Naive B cell (primary cell): Measurements from ENCODE around the gene ABHD6. TPM values are rescaled to one million over a fixed set of nuclear protein-coding genes. Genes with fewer than 3 reads are reported as not detected.

Experiments
- ATAC-seq, 2 donors: fragments of 150-1000 bp; cut with Tn5 transposase; 2 replicates each; pipeline ENCODE4 v1.10.0; 2021; ENCODE audit warnings: low read depth in 2 of 2, mild to moderate bottlenecking in 2 of 2, moderate library complexity in 2 of 2
- DNase-seq: peaks from one replicate; pipeline ENCODE4 v3.0.0; 2022
- H3K27ac Mint-ChIP-seq, 6 donors: one replicate each; pipeline ENCODE4 v1.8.0; 2020 to 2022; ENCODE audit warnings: mild to moderate bottlenecking in 6 of 6, mixed read lengths in 6 of 6, moderate library complexity in 5 of 6, inconsistent platforms in 2 of 6
- H3K27me3 Mint-ChIP-seq, 3 donors: one replicate each; pipeline ENCODE4 v1.8.0; 2021 to 2022; ENCODE audit warnings: mixed read lengths in 3 of 3, mild to moderate bottlenecking in 1 of 3
- H3K36me3 Mint-ChIP-seq, 2 donors: one replicate each; pipeline ENCODE4 v1.8.0; 2020 to 2022; ENCODE audit warnings: mixed read lengths in 2 of 2, inconsistent platforms in 1 of 2, mild to moderate bottlenecking in 1 of 2
- H3K4me1 Mint-ChIP-seq, 3 donors: one replicate each; pipeline ENCODE4 v1.8.0; 2020 to 2022; ENCODE audit warnings: mixed read lengths in 3 of 3, inconsistent platforms in 1 of 3, mild to moderate bottlenecking in 1 of 3, moderate library complexity in 1 of 3
- H3K4me3 Mint-ChIP-seq, 8 donors: one replicate each; pipeline ENCODE4 v1.8.0; 2020 to 2022; ENCODE audit warnings: mild to moderate bottlenecking in 8 of 8, mixed read lengths in 8 of 8, moderate library complexity in 8 of 8, inconsistent platforms in 2 of 8
- H3K9me3 Mint-ChIP-seq, 7 donors: one replicate each; pipeline ENCODE4 v1.8.0; 2020 to 2022; ENCODE audit warnings: mixed read lengths in 7 of 7, mild to moderate bottlenecking in 5 of 7, inconsistent platforms in 2 of 7, moderate library complexity in 1 of 7
- polyA plus RNA-seq, 6 donors: library from polyadenylated mRNA; unstranded; fragments of 300-500 nt; fragmentation: Illumina TruSeq; gene quantifications; one replicate each; pipeline ENCODE4 v1.2.3, GENCODE V29; 2021; ENCODE audit warnings: low read depth in 6 of 6

Gene ABHD6
- polyA plus RNA-seq, 6 donors from 2014 or later = 2.8 to 12.7 (median 10.2) TPM

- DNase-seq = peak; percentile 20
- Mint-ChIP-seq H3K4me3 (no peak overlapping the region), H3K4me1 (peaks cover 0 to 3% (median 0%) of the 10 kb centered on the region in 3 donors), H3K27me3 (peaks cover 0 to 25% (median 9%) of the 10 kb centered on the region in 3 donors), H3K9me3 (peaks cover 0 to 10% (median 8%) of the 10 kb centered on the region in 7 donors), H3K27ac (peak overlapping the region in 2 of 6 donors; percentile 21 to 53), H3K36me3 (peaks cover 0 to 12% of the 10 kb centered on the region in 2 donors)
- no peak for ATAC-seq
Measured at GRCh38 chr3:58299839-58300516, 62.4 kb downstream of the ABHD6 start.

- DNase-seq (peak; percentile 96), ATAC-seq (peak; percentile 86 to 89)
- Mint-ChIP-seq H3K4me1 (peaks cover 20 to 44% (median 33%) of the 10 kb centered on the region in 3 donors), H3K36me3 (peaks cover 7 to 21% of the 10 kb centered on the region in 2 donors), H3K27ac (peak within 1 kb of the TSS; percentile 99 to 100 (median 100)), H3K9me3 (peaks cover 2 to 10% (median 7%) of the 10 kb centered on the region in 7 donors), H3K27me3 (peaks cover 0 to 23% (median 7%) of the 10 kb centered on the region in 3 donors), H3K4me3 (peak within 1 kb of the TSS; percentile 92 to 99 (median 98))
Measured at GRCh38 chr3:58305882-58306711, 68.5 kb downstream of the ABHD6 start, which contains the start of the genes HTD2 and RPP14. Gene HTD2 (plus strand): TSS chr3:58306520. CDS start chr3:58317614, 11,094 bp downstream. Gene RPP14 (plus strand): TSS chr3:58306245. CDS start chr3:58310330, 4,085 bp downstream.

GRCh38 chr3:58307639-58308215, 70.1 kb downstream of the ABHD6 start:
- ATAC-seq = peak in 1 of 2 donors; percentile 6
- peak overlapping the region in 5 of 6 donors; percentile 99 to 100 (median 100) for H3K27ac Mint-ChIP-seq

GRCh38 chr3:58308728-58309127, 71.1 kb downstream of the ABHD6 start:
- Mint-ChIP-seq H3K9me3 (peaks cover 0 to 4% (median 0%) of the 10 kb centered on the region in 7 donors), H3K4me3 (peak overlapping the region in 3 of 8 donors; percentile 16 to 96 (median 35)), H3K36me3 (peaks cover 10 to 13% of the 10 kb centered on the region in 2 donors), H3K27me3 (peaks cover 0 to 4% (median 0%) of the 10 kb centered on the region in 3 donors), H3K4me1 (peaks cover 23 to 48% (median 33%) of the 10 kb centered on the region in 3 donors), H3K27ac (peak overlapping the region in 2 of 6 donors; percentile 8 to 84)
- DNase-seq (no peak), ATAC-seq (no peak)

More at GRCh38 chr3:58307639-58308215, 70.1 kb downstream of the ABHD6 start:
- peak; percentile 46 for DNase-seq
- H3K4me1 Mint-ChIP-seq = peaks cover 20 to 44% (median 33%) of the 10 kb centered on the region in 3 donors
- peaks cover 0 to 9% (median 0%) of the 10 kb centered on the region in 3 donors for H3K27me3 Mint-ChIP-seq
- peaks cover 10 to 13% of the 10 kb centered on the region in 2 donors for H3K36me3 Mint-ChIP-seq
- peaks cover 0 to 4% (median 0%) of the 10 kb centered on the region in 7 donors for H3K9me3 Mint-ChIP-seq
- peak overlapping the region; percentile 92 to 99 (median 98) for H3K4me3 Mint-ChIP-seq

GRCh38 chr3:58317811-58318210, 80.2 kb downstream of the ABHD6 start:
- peaks cover 13 to 18% (median 15%) of the 10 kb centered on the region in 3 donors for H3K4me1 Mint-ChIP-seq
- H3K36me3 Mint-ChIP-seq = peaks cover 5 to 8% of the 10 kb centered on the region in 2 donors
- no peak overlapping the region for H3K4me3 Mint-ChIP-seq
- H3K27ac Mint-ChIP-seq = no peak overlapping the region
- DNase-seq (no peak), ATAC-seq (no peak)
- H3K9me3 Mint-ChIP-seq = no peaks in the 10 kb centered on the region
- no peaks in the 10 kb centered on the region for H3K27me3 Mint-ChIP-seq

- H3K27ac Mint-ChIP-seq = peak overlapping the region in 1 of 6 donors; percentile 15
- no peak overlapping the region for H3K4me3 Mint-ChIP-seq
- H3K27me3 Mint-ChIP-seq = no peaks in the 10 kb centered on the region
- DNase-seq (no peak), ATAC-seq (no peak)
- H3K36me3 Mint-ChIP-seq = no peaks in the 10 kb centered on the region
- no peaks in the 10 kb centered on the region for H3K9me3 Mint-ChIP-seq
- peaks cover 18 to 43% (median 41%) of the 10 kb centered on the region in 3 donors for H3K4me1 Mint-ChIP-seq
Measured at GRCh38 chr3:58321791-58322190, 84.2 kb downstream of the ABHD6 start.

- Mint-ChIP-seq H3K27ac (peak overlapping the region in 1 of 6 donors; percentile 50), H3K9me3 (no peaks in the 10 kb centered on the region), H3K4me3 (no peak overlapping the region), H3K36me3 (no peaks in the 10 kb centered on the region), H3K27me3 (no peaks in the 10 kb centered on the region), H3K4me1 (peaks cover 22 to 43% (median 41%) of the 10 kb centered on the region in 3 donors)
- DNase-seq = no peak
- ATAC-seq = no peak
Measured at GRCh38 chr3:58322793-58323192, 85.2 kb downstream of the ABHD6 start.

- Mint-ChIP-seq H3K9me3 (no peaks in the 10 kb centered on the region), H3K36me3 (no peaks in the 10 kb centered on the region), H3K27ac (peak overlapping the region in 4 of 6 donors; percentile 47 to 71 (median 60)), H3K4me1 (peaks cover 22 to 43% (median 41%) of the 10 kb centered on the region in 3 donors), H3K27me3 (no peaks in the 10 kb centered on the region), H3K4me3 (no peak overlapping the region)
- DNase-seq (no peak), ATAC-seq (no peak)
Measured at GRCh38 chr3:58323529-58324390, 86.2 kb downstream of the ABHD6 start.

- H3K27me3 Mint-ChIP-seq = no peaks in the 10 kb centered on the region
- H3K4me3 Mint-ChIP-seq = peak overlapping the region in 1 of 8 donors; percentile 29
- no peaks in the 10 kb centered on the region for H3K36me3 Mint-ChIP-seq
- ATAC-seq (peak; percentile 24 to 50), DNase-seq (no peak)
- H3K4me1 Mint-ChIP-seq = peaks cover 26 to 43% (median 41%) of the 10 kb centered on the region in 3 donors
- H3K27ac Mint-ChIP-seq = peak overlapping the region in 5 of 6 donors; percentile 36 to 71 (median 57)
- H3K9me3 Mint-ChIP-seq = no peaks in the 10 kb centered on the region
Measured at GRCh38 chr3:58324391-58325390, 87.1 kb downstream of the ABHD6 start.

- ATAC-seq = peak in 1 of 2 donors; percentile 28
- DNase-seq = no peak
- Mint-ChIP-seq H3K9me3 (no peaks in the 10 kb centered on the region), H3K27me3 (no peaks in the 10 kb centered on the region), H3K4me3 (peak overlapping the region in 2 of 8 donors; percentile 24 to 27), H3K36me3 (no peaks in the 10 kb centered on the region), H3K4me1 (peaks cover 26 to 44% (median 41%) of the 10 kb centered on the region in 3 donors), H3K27ac (peak overlapping the region in 3 of 6 donors; percentile 14 to 71 (median 59))
Measured at GRCh38 chr3:58325525-58325992, 88.0 kb downstream of the ABHD6 start.

GRCh38 chr3:58326267-58326900, 88.8 kb downstream of the ABHD6 start:
- H3K27ac Mint-ChIP-seq = peak overlapping the region; percentile 24 to 83 (median 70)
- H3K4me3 Mint-ChIP-seq = peak overlapping the region in 3 of 8 donors; percentile 36 to 66 (median 62)
- no peak for DNase-seq
- H3K36me3 Mint-ChIP-seq = no peaks in the 10 kb centered on the region
- no peaks in the 10 kb centered on the region for H3K9me3 Mint-ChIP-seq
- ATAC-seq = no peak
- peaks cover 21 to 44% (median 34%) of the 10 kb centered on the region in 3 donors for H3K4me1 Mint-ChIP-seq
- no peaks in the 10 kb centered on the region for H3K27me3 Mint-ChIP-seq
